ENCODE measurements around the gene NPAT. TPM values are rescaled to one million over a fixed set of nuclear protein-coding genes. Genes with fewer than 3 reads are reported as not detected.

Gene NPAT
- total and polyA plus RNA-seq, 2 of the 4 experiments (the other 2 are of a cell fraction), result 3.1 to 10.6 TPM

- ATAC-seq (ENCODE audit: low read depth), result peak; percentile 89
- H3K4me3 ChIP-seq (ENCODE audit: insufficient read depth, low read depth, low read length), result no peak overlapping the region
- 82% methylated on average over 5 of the region's 12 CpGs; no CpG with 5 or more reads in 1 of the 2 experiments for WGBS, 2 experiments (ENCODE audit: extremely low coverage in 2 of 2, insufficient read length in 1 of 2)
- no peak overlapping the region for H3K23ac ChIP-seq (ENCODE audit: low read depth, low read length)
- H4K8ac ChIP-seq (ENCODE audit: low read depth in 2 of 2, low read length in 2 of 2), result no peak overlapping the region
- peaks cover 7% of the 10 kb centered on the region; the same call in 1 of the 2 replicates for H3K9me1 ChIP-seq (ENCODE audit: insufficient read depth, low read length)
- H2BK15ac ChIP-seq (ENCODE audit: low read depth, low read length), result no peak overlapping the region
- H2AK9ac ChIP-seq (replicated peaks; ENCODE audit: low read depth, low read length, poor library complexity), result no peak overlapping the region
- H4K5ac ChIP-seq (ENCODE audit: low read depth, low read length), result no peak overlapping the region
- peaks cover 3% of the 10 kb centered on the region; the same call in 1 of the 2 replicates for H3K9me3 ChIP-seq (ENCODE audit: control insufficient read depth, insufficient read depth, low read length)
- intact Hi-C loops (cut with micrococcal nuclease) (no loop called here), dilution Hi-C loops (cut with HindIII; ENCODE audit: low sequenced_read_pairs, unreplicated experiment) (no loop called here), in situ Hi-C loops (cut with MboI; ENCODE audit: low sequenced_read_pairs) (no loop called here)
- H3K18ac ChIP-seq (ENCODE audit: low read depth, low read length), result no peak overlapping the region
- no peak overlapping the region for H3K14ac ChIP-seq (replicated peaks; ENCODE audit: low read depth, low read length)
- H3K4me1 ChIP-seq (ENCODE audit: control insufficient read depth, insufficient read depth, low read length), result peaks cover 3% of the 10 kb centered on the region
- H2AK5ac ChIP-seq (ENCODE audit: low read depth, low read length), result no peak overlapping the region
- no peaks in the 10 kb centered on the region for H3K27me3 ChIP-seq (ENCODE audit: control insufficient read depth, insufficient read depth, low read length)
- peaks cover 16 to 55% of the 10 kb centered on the region in 2 experiments for H3K79me1 ChIP-seq (ENCODE audit: low read depth in 1 of 2, low read length in 2 of 2)
- H2BK5ac ChIP-seq (ENCODE audit: low read depth, low read length, poor library complexity, severe bottlenecking), result peak overlapping the region; percentile 30
- BruUV-seq (replicated peaks), result no TSS peak
- POLR2A ChIA-PET (ENCODE audit: unreplicated experiment), result no interaction called here
- CTCF ChIA-PET, result no interaction called here
- no peaks in the 10 kb centered on the region for H4K20me1 ChIP-seq (ENCODE audit: insufficient read depth, low read length)
- peak; percentile 68 for DNase-seq
- no peak for TF ChIP-seq POLR2A (IDR thresholded peaks at IDR 0.05; ENCODE audit: low read depth, low read length)
- TF ChIP-seq FOS (IDR thresholded peaks at IDR 0.05; ENCODE audit: low read depth, low read length), result no peak
- TF ChIP-seq MXI1 (IDR thresholded peaks at IDR 0.05; ENCODE audit: borderline replicate concordance, low read depth, low read length), result no peak
- no peak for TF ChIP-seq CHD1 (IDR thresholded peaks at IDR 0.05; ENCODE audit: low read depth, low read length)
- no peak for TF ChIP-seq RAD21 (IDR thresholded peaks at IDR 0.05; ENCODE audit: low read length)
- TF ChIP-seq MAZ (IDR thresholded peaks at IDR 0.05; ENCODE audit: borderline replicate concordance, low read depth, low read length), result no peak
- peak; percentile 79 for TF ChIP-seq MAFK (IDR thresholded peaks at IDR 0.05; ENCODE audit: low read depth, low read length)
- no peak for TF ChIP-seq RCOR1 (IDR thresholded peaks at IDR 0.05; ENCODE audit: insufficient replicate concordance, low read length)
- TF ChIP-seq BHLHE40 (IDR thresholded peaks at IDR 0.05; ENCODE audit: low read depth, low read length), result no peak
- TF ChIP-seq ELK1 (IDR thresholded peaks at IDR 0.05; ENCODE audit: borderline replicate concordance, low read depth, low read length), result no peak
- peak; percentile 84 for TF ChIP-seq NFE2L2 (IDR thresholded peaks at IDR 0.05; ENCODE audit: low read depth, low read length)
- peak; percentile 63 for TF ChIP-seq CEBPB (IDR thresholded peaks at IDR 0.05; ENCODE audit: low read depth, low read length)
- no peak for TF ChIP-seq SMC3 (IDR thresholded peaks at IDR 0.05; ENCODE audit: low read depth, low read length)
- TF ChIP-seq CTCF (conservative IDR thresholded peaks at IDR 0.05; ENCODE audit: low read depth, low read length), result no peak
- H3K56ac ChIP-seq (ENCODE audit: extremely low read depth, insufficient read depth, low read length), result no peak overlapping the region
- H3K27ac ChIP-seq (ENCODE audit: insufficient read depth, low read length), result peak overlapping the region; percentile 50; the same call in 1 of the 2 replicates
- H3K4ac ChIP-seq (ENCODE audit: low read depth, low read length), result peak overlapping the region; percentile 34; the same call in 1 of the 2 replicates
- H2AFZ ChIP-seq (replicated peaks; ENCODE audit: low read length, poor library complexity), result no peak overlapping the region
- peaks cover 16% of the 10 kb centered on the region for H3K36me3 ChIP-seq (ENCODE audit: control insufficient read depth, insufficient read depth, low read length)
- H3K4me2 ChIP-seq (ENCODE audit: low read depth, low read length), result no peak overlapping the region
- H2BK20ac ChIP-seq (ENCODE audit: low read depth, low read length), result no peak overlapping the region
- no peak overlapping the region for H2BK120ac ChIP-seq (ENCODE audit: low read depth, low read length)
- H4K91ac ChIP-seq (ENCODE audit: insufficient read depth, low read depth, low read length), result no peak overlapping the region; the same call in 1 of the 2 replicates
- H3K9ac ChIP-seq (ENCODE audit: low read depth, low read length), result no peak overlapping the region
These were observed 22.8 kb downstream of the NPAT start for GRCh38 chr11:108199446-108200321.
